ENCODE data around the gene SP2. TPM values are rescaled to one million over a fixed set of nuclear protein-coding genes. Genes with fewer than 3 reads are reported as not detected.
A peak's percentile ranks its signal among the peaks of the same experiment; 100 is the strongest.
"Not testable (repeated sequence)": the region's sequence is repeated elsewhere in the genome, so short reads cannot be mapped to it uniquely, and the experiment has no call there.

SP2 gene
- polyA plus RNA-seq, 6 donors from 2014 or later, result 2.2 to 17.1 (median 9.4) TPM

DNA sequence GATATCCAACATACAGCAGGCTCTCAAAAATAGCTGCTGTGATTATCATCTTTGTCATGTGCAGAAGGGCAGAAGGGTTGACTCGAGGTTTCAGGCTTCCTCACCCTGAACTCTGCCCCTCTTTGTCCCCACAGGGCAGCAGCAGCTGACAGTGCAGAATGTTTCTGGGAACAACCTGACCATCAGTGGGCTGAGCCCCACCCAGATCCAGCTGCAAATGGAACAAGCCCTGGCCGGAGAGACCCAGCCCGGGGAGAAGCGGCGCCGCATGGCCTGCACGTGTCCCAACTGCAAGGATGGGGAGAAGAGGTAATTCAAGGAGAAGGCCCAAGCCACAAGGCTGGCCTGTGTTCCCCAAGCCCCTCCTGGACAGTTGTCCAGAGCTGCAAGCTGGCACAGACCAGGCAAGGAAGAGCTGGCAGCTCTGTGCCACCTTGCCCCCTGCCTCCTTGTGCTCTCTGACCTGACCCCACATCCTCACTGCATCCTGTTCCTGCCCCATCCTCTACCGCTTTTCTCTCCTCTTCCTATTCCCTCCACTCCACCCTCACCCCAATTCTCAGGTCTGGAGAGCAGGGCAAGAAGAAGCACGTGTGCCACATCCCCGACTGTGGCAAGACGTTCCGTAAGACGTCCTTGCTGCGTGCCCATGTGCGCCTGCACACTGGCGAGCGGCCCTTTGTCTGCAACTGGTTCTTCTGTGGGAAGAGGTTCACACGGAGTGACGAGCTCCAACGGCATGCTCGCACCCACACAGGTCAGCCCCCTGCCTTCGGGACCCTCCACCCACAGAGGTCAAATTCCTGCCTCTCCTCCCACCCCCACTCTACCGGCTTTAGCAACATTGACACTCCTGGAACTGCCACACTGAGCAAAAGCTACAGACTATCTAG is 29.0 kb downstream of the SP2 start:
- H3K27me3 Mint-ChIP-seq, result no peaks in the 10 kb centered on the region
- DNase-seq (no peak), ATAC-seq (ENCODE audit: low read depth in 2 of 2) (no peak)
- no peak overlapping the region for H3K27ac Mint-ChIP-seq
- H3K4me1 Mint-ChIP-seq, result peaks cover 0 to 4% (median 4%) of the 10 kb centered on the region in 3 donors
- peaks cover 7 to 33% of the 10 kb centered on the region in 2 donors for H3K36me3 Mint-ChIP-seq
- no peak overlapping the region for H3K4me3 Mint-ChIP-seq
- no peaks in the 10 kb centered on the region for H3K9me3 Mint-ChIP-seq

DNA sequence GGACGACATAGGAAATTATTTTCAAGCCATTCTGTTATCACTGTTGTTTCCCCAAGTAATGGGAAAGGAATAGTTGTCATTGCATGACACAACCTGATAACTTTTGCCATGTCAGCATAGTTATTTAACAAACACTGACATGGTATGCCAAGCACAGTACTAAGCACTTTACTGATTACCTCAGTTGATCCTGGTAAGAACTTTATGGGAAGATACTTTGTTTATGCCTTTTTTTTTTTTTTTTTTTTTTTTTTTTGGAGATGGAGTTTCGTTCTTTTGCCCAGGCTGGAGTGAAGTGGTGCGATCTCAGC is 29.6 kb downstream of the SP2 start:
- peaks cover 7 to 31% of the 10 kb centered on the region in 2 donors for H3K36me3 Mint-ChIP-seq
- no peaks in the 10 kb centered on the region for H3K9me3 Mint-ChIP-seq
- no peak for ATAC-seq (ENCODE audit: low read depth in 2 of 2)

DNA sequence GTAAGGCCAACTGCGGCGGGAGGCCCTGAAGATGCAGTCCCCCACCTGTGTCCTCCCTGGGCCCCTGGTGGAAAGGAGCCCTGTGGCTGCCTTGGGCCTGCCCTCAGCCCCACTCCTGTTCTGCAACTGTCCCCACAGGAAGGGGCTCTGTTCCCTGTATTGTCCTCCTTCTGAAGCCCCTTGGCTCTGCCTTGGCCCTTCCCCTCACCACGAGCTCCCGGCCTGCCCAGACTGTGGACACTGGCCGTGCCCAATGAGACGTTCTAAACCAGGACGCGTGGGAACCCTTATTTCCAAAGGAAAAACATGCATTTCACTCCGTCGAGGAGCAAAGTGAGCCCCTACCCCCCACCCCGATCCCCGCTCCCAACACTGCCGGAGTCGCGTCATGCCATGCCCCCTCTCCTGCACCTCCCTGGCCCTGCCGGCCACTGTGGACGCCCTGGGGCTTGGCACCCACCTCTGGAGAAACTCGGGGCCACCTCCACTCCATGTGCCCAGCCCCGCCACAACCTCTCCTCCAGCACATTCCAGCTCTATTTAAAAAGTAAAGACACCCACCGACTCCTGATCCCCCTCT is 31.9 kb downstream of the SP2 start:
- DNase-seq (no peak), ATAC-seq (ENCODE audit: low read depth in 2 of 2) (no peak)
- peaks cover 0 to 4% (median 4%) of the 10 kb centered on the region in 3 donors for H3K4me1 Mint-ChIP-seq
- no peak overlapping the region for H3K27ac Mint-ChIP-seq
- H3K4me3 Mint-ChIP-seq, result no peak overlapping the region
- H3K9me3 Mint-ChIP-seq, result no peaks in the 10 kb centered on the region
- peaks cover 7 to 25% of the 10 kb centered on the region in 2 donors for H3K36me3 Mint-ChIP-seq
- no peaks in the 10 kb centered on the region for H3K27me3 Mint-ChIP-seq

More for the DNA sequence above, 29.6 kb downstream of the SP2 start:
- H3K4me3 Mint-ChIP-seq, result no peak overlapping the region
- DNase-seq, result no peak
- no peaks in the 10 kb centered on the region for H3K27me3 Mint-ChIP-seq
- H3K4me1 Mint-ChIP-seq, result peaks cover 0 to 4% (median 4%) of the 10 kb centered on the region in 3 donors
- no peak overlapping the region for H3K27ac Mint-ChIP-seq

DNA sequence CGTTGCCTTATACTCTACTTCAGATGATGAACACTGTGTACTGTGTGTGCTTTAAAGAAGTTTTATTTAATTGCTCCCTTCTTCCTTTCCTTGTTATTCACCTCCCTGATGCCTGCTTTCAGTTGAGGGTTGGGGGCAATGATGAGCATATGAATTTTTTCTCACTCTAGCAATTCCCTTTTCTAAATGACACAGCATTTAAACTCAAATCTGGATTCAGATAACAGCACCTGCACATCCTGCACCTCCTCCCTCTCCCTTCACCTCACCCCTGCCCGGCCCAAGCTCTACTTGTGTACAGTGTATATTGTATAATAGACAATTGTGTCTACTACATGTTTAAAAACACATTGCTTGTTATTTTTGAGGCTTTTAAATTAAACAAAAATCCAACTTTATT is 32.4 kb downstream of the SP2 start:
- ATAC-seq (ENCODE audit: low read depth in 2 of 2) (no peak), DNase-seq (no peak)
- peaks cover 7 to 25% of the 10 kb centered on the region in 2 donors for H3K36me3 Mint-ChIP-seq
- H3K27ac Mint-ChIP-seq, result peak overlapping the region in 2 of 6 donors; percentile 39 to 78
- no peaks in the 10 kb centered on the region for H3K27me3 Mint-ChIP-seq
- H3K9me3 Mint-ChIP-seq, result no peaks in the 10 kb centered on the region
- no peak overlapping the region for H3K4me3 Mint-ChIP-seq
- H3K4me1 Mint-ChIP-seq, result peaks cover 0 to 4% (median 4%) of the 10 kb centered on the region in 3 donors

DNA sequence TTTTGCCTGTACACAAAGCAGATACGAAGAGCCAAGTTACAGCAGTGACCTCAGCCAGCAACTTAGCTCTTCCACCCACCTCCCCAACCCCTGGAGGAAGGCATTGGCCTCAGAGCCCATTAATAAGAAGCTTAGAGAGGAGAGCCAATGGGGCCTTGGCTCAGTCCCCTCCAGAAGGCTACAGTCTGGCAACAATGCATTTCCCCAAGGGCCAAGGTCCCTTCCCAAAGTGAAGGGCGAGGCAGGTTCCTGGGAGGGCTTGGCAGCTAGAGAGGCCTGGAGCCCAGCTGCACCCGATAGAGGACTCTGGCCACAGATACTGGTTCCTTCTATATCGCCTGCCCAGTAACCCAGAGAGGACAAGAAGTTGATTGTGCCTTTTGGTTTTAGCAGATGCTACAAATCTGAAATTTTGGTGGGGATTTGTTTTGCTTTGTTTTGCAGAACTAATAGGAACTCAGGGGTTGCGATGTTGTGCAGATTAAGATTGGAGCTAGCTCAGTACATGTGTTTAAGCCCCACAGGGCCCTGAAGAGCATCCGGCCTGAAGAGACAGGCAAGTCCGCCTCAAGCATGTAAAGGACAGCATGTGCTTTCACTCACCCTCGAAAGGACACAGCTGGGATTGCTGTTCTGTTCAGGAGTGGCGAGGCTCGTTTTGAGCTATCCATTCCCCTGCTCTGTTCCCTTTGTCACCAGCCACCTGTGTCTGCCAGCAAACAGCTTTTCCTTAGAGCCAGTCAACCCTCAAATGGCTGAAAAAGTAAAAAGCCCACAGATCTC is 33.4 kb downstream of the SP2 start:
- H3K36me3 Mint-ChIP-seq, result peaks cover 7 to 25% of the 10 kb centered on the region in 2 donors
- H3K27me3 Mint-ChIP-seq, result no peaks in the 10 kb centered on the region
- peaks cover 0 to 4% (median 4%) of the 10 kb centered on the region in 3 donors for H3K4me1 Mint-ChIP-seq
- no peak for ATAC-seq (ENCODE audit: low read depth in 2 of 2)
- no peak for DNase-seq
- no peak overlapping the region for H3K27ac Mint-ChIP-seq
- H3K4me3 Mint-ChIP-seq, result no peak overlapping the region
- H3K9me3 Mint-ChIP-seq, result no peaks in the 10 kb centered on the region

GRCh38 chr17:47931848-47932247 is 35.8 kb downstream of the SP2 start:
- Mint-ChIP-seq H3K36me3 (peaks cover 0 to 14% of the 10 kb centered on the region in 2 donors), H3K4me3 (peak overlapping the region in 1 of 8 donors; percentile 43), H3K4me1 (peaks cover 3 to 9% (median 7%) of the 10 kb centered on the region in 3 donors), H3K9me3 (no peaks in the 10 kb centered on the region), H3K27me3 (no peaks in the 10 kb centered on the region), H3K27ac (peak overlapping the region in 3 of 6 donors; percentile 69 to 79 (median 72))
- DNase-seq (no peak), ATAC-seq (ENCODE audit: low read depth in 2 of 2) (no peak)

- Mint-ChIP-seq H3K36me3 (no peaks in the 10 kb centered on the region), H3K9me3 (no peaks in the 10 kb centered on the region), H3K27ac (no peak overlapping the region), H3K4me1 (peaks cover 2 to 12% (median 8%) of the 10 kb centered on the region in 3 donors), H3K4me3 (no peak overlapping the region), H3K27me3 (no peaks in the 10 kb centered on the region)
- ATAC-seq (ENCODE audit: low read depth in 2 of 2) (no peak), DNase-seq (no peak)
These were observed 38.8 kb downstream of the SP2 start for GRCh38 chr17:47934856-47935255.

- not testable (repeated sequence) for H3K36me3 Mint-ChIP-seq; H3K4me3 Mint-ChIP-seq; DNase-seq; H3K27ac Mint-ChIP-seq; ATAC-seq (ENCODE audit: low read depth in 2 of 2); H3K9me3 Mint-ChIP-seq; H3K27me3 Mint-ChIP-seq
- peaks cover 8 to 17% (median 8%) of the 10 kb centered on the region in 3 donors for H3K4me1 Mint-ChIP-seq
These were observed 39.4 kb downstream of the SP2 start for GRCh38 chr17:47935468-47935867.

- Mint-ChIP-seq H3K27ac (no peak overlapping the region), H3K4me3 (no peak overlapping the region), H3K4me1 (peaks cover 11 to 20% (median 13%) of the 10 kb centered on the region in 3 donors), H3K27me3 (no peaks in the 10 kb centered on the region), H3K36me3 (no peaks in the 10 kb centered on the region), H3K9me3 (peaks cover 0 to 2% (median 0%) of the 10 kb centered on the region in 7 donors)
- DNase-seq (no peak), ATAC-seq (ENCODE audit: low read depth in 2 of 2) (no peak)
These were observed 39.9 kb downstream of the SP2 start for GRCh38 chr17:47935961-47936360.

GRCh38 chr17:47937941-47938340 is 41.9 kb downstream of the SP2 start:
- no peaks in the 10 kb centered on the region for H3K36me3 Mint-ChIP-seq

GRCh38 chr17:47941246-47942095 is 45.4 kb downstream of the SP2 start, which contains the start of gene PNPO:
PNPO (plus strand) TSS chr17:47941571; CDS start chr17:47941676, 105 bp downstream.
- Mint-ChIP-seq H3K9me3 (peaks cover 0 to 4% (median 0%) of the 10 kb centered on the region in 7 donors), H3K27ac (peak within 1 kb of the TSS; percentile 87 to 98 (median 95)), H3K4me3 (peak within 1 kb of the TSS; percentile 77 to 95 (median 90)), H3K27me3 (no peaks in the 10 kb centered on the region), H3K36me3 (peaks cover 0 to 10% of the 10 kb centered on the region in 2 donors), H3K4me1 (peaks cover 33 to 48% (median 37%) of the 10 kb centered on the region in 3 donors)
- ATAC-seq (ENCODE audit: low read depth in 2 of 2) (peak; percentile 98 to 99), DNase-seq (peak; percentile 94)

More at GRCh38 chr17:47937941-47938340, 41.9 kb downstream of the SP2 start:
- DNase-seq (no peak), ATAC-seq (ENCODE audit: low read depth in 2 of 2) (no peak)
- Mint-ChIP-seq H3K4me3 (no peak overlapping the region), H3K27ac (no peak overlapping the region), H3K9me3 (peaks cover 0 to 4% (median 0%) of the 10 kb centered on the region in 7 donors), H3K27me3 (no peaks in the 10 kb centered on the region), H3K4me1 (peaks cover 27 to 31% (median 28%) of the 10 kb centered on the region in 3 donors)

DNA sequence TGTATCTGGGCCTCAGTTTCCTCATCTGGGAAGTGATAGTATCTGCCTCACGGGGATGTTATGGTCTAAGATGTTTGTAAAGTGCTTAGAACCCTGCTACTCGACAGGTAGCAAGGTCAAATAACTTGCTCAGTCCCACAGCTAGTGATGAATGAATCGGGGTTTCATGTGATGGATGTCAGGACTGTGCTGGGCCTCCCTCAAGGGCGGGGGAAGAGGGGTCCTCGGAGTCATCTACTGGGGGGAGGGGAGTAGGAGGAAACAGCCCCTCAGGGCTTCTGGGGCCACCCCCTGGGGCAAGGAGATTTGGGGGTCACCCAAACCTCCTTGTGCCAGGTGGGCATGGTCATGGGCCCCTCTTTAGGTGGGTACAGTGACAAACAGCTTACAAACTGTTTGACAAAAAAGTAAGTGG is 46.1 kb downstream of the SP2 start:
- ATAC-seq (ENCODE audit: low read depth in 2 of 2), result no peak

More for the DNA sequence above, 46.1 kb downstream of the SP2 start:
- no peak for DNase-seq
- Mint-ChIP-seq H3K27ac (peak overlapping the region; percentile 26 to 95 (median 90)), H3K27me3 (no peaks in the 10 kb centered on the region), H3K4me3 (peak overlapping the region; percentile 77 to 95 (median 90)), H3K9me3 (peaks cover 0 to 4% (median 0%) of the 10 kb centered on the region in 7 donors), H3K36me3 (peaks cover 5 to 10% of the 10 kb centered on the region in 2 donors), H3K4me1 (peaks cover 30 to 52% (median 34%) of the 10 kb centered on the region in 3 donors)

All from naive B cell (primary cell).